IMR-90 (cell line): ENCODE results near the gene LZTFL1.

Experiments
- CEBPB ChIP-seq: IDR thresholded peaks from 2 replicates; pipeline ENCODE4 v1.6.1; 2012; ENCODE audit warnings: low read depth, low read length, improper control_type of control experiment
- CTCF ChIP-seq: conservative IDR thresholded peaks from 2 replicates; pipeline ENCODE4 v1.5.1; 2012; ENCODE audit warnings: mild to moderate bottlenecking, low read depth, low read length, improper control_type of control experiment
- FOS ChIP-seq: fragments of 150-350 bp; IDR thresholded peaks from 2 replicates; pipeline ENCODE4 v1.6.1; 2016; ENCODE audit warnings: low read depth, low read length
- NFE2L2 ChIP-seq: fragments of 150-350 bp; IDR thresholded peaks from 2 replicates; pipeline ENCODE4 v1.6.1; 2016; ENCODE audit warnings: low read depth, mild to moderate bottlenecking, low read length
- POLR2A ChIP-seq: IDR thresholded peaks from 2 replicates; pipeline ENCODE4 v1.6.1; 2012; ENCODE audit warnings: mild to moderate bottlenecking, low read depth, low read length
- RFX5 ChIP-seq: IDR thresholded peaks from 2 replicates; pipeline ENCODE4 v1.8.0; 2012; ENCODE audit warnings: low read depth, mild to moderate bottlenecking, low read length, moderate library complexity
- SMC3 ChIP-seq: fragments of 150-350 bp; IDR thresholded peaks from 2 replicates; pipeline ENCODE4 v1.6.1; 2016; ENCODE audit warnings: low read depth, mild to moderate bottlenecking, antibody characterized with exemption, low read length, moderate library complexity
- TF ChIP-seq, protein P1 (sequence below): fragments of 150-350 bp; IDR thresholded peaks from 2 replicates; pipeline ENCODE4 v1.6.1; 2016; ENCODE audit warnings: low read depth, mild to moderate bottlenecking, low read length, moderate library complexity, borderline replicate concordance

DNA sequence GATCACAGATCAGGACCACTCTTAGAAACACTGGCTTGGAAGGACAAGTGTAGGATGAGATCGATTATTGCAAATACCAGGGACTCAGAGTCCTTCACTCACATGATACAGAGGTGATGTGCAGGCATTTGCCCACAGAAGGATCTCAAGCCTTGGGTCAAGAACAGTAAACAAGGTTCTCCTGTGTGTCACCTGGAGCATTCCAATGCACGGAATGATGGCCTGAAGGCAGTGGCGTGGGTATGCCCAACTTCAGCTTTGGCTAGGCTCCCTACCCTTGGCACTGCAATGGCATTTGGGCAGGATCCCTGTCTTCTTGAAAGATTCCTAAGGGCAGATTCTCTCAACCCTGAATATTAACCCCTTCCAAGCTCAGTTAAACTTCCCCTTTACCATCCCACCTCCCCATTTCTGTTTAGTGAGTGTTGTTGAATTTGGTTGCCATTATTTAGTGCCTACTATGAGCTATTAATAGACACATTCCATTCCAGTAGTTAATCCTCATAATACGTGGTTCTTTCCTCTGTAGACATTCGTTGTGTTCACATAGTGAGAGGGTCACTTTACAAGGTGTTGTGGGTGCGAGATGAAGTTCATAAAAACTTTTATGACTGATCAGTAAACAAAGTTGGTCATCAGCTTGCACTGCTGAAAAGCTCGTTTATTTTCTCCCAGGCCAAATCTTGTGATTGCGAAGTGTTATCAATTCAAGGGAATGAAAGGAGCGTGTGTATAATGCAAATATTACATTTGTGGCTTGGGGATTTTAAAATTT lies 1.1 kb upstream of the LZTFL1 start:
- TF ChIP-seq FOS (no peak), CTCF (no peak), POLR2A (no peak), RFX5 (no peak), CEBPB (no peak), SMC3 (no peak), NFE2L2 (no peak)
- TF ChIP-seq, protein P1, sequence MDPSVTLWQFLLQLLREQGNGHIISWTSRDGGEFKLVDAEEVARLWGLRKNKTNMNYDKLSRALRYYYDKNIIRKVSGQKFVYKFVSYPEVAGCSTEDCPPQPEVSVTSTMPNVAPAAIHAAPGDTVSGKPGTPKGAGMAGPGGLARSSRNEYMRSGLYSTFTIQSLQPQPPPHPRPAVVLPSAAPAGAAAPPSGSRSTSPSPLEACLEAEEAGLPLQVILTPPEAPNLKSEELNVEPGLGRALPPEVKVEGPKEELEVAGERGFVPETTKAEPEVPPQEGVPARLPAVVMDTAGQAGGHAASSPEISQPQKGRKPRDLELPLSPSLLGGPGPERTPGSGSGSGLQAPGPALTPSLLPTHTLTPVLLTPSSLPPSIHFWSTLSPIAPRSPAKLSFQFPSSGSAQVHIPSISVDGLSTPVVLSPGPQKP: no peak
